ENCODE data around the gene CCR9.

Gene CCR9

DNA sequence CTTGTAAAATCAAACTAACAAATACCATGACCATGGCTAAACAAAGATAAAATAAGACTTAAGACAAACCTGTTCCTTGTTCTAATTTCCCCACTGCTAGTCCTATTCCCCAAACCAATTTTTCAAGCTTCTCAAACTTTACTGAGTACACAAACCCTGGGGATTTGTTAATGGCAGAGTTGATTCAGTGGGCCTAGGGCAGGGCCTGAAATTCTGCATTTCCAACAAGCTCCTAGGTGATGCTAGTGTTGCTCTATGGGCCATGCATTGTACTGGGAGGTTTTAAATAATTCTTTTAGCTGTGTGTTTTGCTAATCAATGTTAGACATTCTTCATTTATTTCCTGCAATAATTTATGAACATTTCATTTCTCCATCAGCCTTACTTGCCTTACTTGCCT lies 13.3 kb upstream of the CCR9 start:
- DNase-seq: no peak

DNA sequence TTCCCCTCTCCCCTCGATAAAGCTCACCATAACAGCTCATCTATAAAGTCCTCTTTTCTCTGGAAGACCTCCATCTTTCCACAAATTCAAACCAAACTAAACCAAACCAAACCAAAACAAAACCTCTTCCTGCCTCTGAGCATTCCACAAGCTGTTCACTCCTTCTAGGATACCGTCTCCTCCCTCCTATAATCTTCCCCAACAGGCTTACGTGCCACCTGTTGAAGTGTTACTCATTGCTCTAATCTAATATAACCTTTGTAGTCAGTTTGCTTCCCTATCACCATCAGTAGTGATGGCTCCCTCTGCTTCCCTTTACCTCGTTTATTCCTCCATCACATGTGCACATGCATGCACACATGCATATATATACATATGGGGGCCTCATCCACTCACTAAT lies 12.7 kb upstream of the CCR9 start:
- no peak for DNase-seq

DNA sequence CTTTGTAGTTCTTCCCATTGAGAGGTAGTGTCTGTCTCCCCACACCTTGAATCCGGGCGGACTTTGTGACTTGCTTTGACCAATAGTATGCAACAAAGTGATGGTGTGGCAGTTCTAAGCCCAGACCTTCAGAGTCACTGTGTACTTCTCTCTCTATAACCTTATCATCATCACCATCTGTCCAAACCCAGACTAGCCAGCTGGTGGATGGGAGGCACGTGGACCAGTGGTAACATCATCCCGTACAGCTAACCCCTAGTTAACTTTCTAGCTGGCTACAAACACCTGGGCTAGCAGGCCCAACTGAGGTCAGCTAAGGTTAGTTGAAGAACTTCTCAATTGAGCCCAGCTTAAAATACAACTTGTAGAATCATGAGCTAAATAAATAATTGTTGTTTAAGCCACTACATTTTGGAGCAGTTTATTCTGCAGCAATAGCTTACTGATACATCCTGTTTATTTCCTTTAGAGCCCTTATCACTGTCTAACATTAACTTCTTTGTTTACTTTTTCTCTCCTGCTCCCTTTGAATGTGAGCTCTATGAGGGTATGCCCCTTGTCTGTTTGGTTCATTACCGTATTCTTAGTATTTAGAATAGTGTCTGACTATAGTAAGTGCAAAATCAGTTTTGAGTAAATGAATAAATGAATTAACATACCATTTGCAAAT lies 11.5 kb upstream of the CCR9 start:
- no peak for DNase-seq

DNA sequence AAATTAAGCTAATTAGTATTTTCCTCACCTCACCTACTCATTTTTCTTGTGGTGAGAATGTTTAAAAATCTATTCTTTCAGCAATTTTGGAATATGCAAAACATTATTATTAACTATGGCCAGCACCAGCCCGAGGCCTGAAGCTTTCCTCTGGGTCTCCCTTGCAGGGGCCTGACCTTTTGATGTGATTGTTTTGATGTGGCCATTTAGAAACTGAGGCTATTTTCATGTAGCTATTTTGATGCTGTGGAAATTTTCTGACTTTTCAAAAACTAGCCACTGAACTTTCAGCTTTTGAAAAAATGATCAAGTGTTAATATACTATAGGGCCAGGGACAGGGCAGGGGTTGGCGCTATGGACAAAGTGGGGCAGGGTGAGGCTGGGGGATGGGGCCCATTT lies 8.2 kb upstream of the CCR9 start:
- DNase-seq: no peak

DNA sequence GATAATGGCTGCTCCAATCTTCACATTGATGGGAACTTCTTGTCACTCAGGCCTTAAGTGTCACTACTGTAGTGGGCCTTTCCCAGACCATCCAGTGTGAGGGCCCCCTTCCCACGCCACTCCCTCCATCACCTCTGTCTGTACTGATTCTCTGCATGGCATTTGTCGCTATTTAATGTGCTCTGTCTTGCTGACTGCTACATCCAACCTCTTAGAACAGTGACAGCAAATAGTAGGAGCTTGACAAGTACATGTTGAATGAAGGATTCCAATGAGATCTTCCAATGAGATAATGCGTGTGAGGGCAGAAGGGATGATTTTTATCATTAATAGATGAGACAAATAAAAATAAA lies 5.6 kb upstream of the CCR9 start:
- DNase-seq: no peak

DNA sequence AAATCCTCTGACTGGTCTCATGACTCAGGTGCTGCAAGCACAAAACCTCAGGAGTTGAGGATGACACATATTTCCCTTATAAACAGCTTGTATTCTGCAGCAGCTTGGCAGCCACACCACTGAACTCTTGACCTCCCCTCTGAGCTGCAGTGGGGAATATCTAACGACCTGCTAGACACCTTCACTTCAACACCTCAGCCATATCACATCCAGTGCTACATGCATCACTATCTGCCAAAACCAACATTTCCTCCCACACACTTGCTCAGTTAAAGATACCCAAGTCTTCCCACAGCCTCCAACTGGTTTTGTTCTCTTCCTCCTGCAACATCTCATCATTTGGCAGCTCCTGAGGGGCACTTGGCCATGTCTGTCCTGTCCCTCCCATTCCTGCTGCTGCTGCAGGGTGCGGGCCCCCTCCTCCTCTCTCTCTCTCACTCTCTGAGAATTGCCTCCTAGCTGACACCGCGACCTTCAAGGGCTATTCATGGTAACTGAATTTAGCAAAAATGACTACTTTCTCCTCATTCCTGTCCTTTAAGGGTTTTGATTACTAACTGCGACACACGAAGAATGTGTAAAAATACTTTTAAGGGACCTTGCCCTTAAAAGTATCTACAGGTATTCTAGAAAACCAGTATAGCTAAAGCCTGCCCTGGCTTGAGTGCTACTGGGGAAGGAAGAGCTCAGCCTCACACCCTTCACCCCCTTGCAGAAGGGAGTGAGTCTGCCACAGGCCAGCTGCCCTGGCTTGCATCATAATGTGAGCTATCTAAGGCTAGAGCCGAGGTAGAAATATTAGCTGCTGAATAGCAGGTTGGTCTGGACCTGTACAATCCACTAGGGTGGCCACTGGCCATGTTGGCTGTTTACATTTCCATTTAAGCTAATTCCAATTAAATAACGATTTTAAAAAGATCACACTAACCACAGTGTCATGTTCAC lies 5.0 kb upstream of the CCR9 start:
- DNase-seq: peak; percentile 59

DNA sequence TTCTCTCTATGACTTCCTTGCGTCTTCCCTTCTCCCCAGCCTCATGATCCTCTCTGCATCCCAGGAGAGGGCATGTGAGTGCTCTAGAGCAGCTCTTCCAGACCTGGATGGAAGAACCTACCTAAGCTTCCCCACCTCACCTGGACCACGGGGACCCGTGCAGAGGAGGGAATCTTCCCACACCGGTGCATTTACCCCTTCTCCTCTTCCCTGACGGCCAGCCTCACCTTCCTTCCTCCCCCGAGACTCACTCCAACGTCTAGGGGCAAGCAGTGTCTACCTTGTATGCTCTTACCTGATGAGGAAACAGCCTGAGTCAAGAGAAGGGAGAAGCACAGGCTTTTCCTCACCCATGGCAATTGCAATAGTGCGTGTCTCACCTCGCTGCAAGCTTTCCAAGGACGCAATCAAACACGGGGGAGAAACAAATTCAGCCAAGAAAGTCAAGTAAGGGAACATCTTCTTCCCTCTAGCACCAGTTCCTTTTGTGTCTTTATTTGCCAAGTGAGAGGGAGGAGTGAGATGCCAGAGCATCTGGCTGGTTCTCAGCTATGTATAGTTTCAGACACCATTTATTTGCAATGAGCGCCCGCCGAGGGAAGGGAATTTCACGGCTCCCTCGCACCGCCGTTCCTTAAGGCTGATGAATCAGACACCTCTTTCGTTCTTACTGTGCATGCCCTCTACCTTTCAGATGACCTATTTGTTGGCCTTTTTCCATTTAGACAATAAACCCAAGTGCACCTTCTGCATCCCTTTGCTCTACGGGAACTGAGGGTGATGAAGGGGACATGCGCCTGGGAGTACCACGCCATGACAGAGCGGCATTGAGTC lies 1.8 kb upstream of the CCR9 start:
- no peak for DNase-seq

DNA sequence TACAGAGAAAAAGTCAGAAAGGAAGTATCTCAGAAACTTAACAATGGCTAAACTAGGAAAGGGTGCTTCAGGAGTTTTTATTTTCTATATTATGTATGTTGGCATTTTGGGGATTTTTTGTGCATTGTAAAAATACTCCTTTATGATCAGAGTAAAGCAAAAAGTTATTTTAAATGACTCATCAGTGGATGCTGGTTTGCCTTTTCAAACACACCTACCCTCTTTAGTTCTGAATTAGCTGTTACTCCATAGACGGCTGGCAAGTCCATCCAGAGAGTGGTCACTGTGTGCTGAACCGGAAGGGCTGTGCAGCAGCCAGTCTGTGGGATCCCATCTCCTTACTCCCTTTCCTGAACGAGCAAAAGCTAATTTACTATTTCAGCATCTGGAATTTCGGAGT lies 942 bp downstream of the CCR9 start:
- no peak for DNase-seq

DNA sequence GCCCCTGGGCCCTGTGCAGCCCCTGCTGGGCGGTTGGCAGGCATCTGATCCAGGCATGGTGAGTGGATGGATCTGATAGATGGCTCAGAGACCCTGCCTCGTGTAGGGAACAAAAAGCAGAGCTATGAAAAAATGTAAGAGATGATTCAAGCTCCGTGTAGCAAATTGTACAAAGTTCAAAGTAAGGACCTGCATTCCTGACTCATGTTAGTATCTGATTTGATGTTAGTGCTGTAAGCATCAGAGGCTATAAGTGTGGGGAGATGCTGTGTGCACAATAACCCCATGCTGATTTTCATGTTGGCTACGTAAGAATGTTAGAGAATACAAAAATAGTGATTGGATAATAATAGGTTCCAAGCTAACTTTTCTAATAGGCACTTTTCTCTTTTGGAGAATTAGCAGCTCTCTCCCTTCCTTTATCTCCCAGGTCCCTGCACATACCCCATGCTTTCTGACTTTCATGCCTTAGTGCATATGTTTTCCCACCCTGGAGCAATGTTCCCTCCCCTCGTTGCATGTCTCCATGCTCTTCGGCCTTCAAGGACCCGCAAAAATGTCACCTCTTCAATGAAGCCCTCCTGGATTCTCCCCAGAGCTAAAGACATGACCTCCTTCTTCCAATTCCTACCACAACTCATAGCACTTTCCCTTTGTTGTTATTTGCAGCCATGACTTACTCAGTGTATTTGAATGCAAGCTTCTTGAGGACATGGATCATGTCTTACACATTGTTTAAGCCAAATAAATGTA lies 1.6 kb downstream of the CCR9 start:
- no peak for DNase-seq

DNA sequence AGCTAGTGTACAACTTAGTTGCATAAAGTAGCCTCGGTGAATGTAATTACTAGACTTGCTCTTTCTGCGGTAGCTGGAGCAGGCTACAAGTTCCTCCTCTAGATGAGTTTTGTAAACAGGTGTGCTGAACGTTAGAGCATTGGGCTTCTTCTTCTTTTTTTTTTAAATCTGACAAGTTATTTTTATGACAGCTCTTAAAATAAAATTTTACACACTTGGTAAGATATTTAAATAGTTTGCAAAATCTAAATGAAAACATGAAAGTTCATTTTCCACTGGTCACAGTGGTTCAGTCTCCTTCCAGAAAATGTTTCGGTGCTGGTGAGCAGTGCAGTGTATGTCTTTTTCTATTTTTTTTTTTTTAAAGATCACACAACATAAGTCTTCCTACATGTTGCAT lies 3.0 kb downstream of the CCR9 start:
- DNase-seq: no peak

DNA sequence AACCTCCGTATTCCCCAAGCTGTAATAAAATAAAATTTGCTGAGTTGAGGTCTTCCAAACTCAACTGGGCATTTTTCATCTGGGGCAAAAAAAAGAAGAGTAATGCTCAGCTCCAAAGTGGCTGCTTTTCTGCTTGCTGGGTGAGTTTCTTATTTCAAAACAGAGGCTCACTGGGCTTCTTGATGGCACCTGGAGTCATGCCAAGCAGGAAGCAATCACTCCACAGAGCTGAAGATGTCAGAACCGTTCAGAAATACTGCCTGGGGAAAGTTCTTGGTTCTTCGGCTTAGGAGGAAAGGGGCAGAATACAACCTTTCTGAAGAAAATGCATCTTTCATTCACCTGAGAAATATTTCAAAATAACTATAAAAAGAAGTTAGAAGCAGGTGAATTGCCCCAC lies 4.1 kb downstream of the CCR9 start:
- peak; percentile 66 for DNase-seq

DNA sequence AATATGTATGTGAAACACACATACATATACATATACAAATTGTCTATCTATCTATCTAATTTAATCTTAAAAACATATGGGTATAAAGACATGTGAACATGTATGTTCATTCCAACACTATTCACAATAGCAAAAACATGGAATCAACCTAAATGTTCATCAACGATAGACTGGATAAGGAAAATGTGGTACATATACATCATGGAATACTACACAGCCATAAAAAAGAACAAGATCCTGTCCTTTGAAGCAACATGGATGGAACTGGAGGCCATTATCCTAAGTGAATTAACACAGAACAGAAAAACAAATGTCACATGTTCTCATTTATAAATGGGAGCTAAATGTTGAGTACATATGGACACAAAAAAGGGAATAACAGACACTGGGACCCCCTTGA lies 5.8 kb downstream of the CCR9 start:
- no peak for DNase-seq

DNA sequence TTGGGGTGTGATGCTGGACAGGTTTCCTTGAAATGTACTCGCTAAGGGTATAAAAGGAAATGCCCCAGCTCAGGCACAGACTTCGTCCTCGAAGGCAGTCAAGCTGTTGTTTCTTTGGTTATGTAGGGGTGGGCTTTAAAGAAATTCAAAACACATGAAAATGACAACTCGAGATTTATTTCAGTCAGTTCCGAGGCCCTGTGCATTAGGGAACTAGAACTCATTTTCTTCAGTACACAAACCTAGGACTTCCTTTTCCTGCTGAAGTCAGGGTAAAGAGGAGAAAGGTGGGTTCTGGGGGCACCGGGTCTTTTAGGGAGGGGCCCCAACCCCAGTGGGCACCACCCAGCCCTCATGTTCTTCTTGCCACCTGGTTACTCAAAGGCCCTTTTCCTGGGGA lies 7.7 kb downstream of the CCR9 start:
- DNase-seq: no peak

DNA sequence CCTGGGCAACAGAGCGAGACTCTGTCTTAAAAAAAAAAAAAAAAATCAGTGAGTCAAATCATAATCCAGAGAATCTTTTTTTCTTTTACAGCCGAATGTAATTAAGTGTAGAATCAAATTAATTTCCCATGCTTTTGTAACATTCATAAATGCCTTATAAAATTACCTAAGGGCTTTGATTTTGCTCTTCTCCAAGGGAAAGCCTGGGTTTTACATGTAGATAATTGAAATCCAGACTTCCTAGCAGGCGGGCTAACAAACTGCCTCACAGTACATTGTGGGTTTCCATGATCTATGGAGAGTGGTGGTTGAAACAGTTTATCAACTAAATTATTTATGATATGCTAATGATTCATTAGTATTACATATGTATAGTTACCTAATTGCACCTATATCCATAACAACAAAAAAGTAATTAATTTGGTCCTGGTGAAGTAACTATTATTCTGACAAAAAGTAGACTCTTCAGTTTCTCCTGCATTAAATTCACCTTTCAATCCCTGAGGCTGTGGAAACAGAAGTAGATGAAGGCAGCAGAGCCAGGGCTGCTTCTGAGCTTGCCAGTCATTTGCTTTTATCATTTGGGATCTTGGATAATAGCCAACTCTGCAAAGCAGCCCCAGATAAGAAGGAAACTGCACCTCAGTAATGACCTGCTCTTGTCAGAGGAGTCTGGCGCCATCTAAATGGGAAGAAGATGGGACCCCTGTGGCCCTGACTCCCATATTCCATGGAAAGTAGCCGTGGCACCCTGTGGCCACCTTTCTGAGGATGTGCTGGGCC lies 9.5 kb downstream of the CCR9 start:
- no peak for DNase-seq

DNA sequence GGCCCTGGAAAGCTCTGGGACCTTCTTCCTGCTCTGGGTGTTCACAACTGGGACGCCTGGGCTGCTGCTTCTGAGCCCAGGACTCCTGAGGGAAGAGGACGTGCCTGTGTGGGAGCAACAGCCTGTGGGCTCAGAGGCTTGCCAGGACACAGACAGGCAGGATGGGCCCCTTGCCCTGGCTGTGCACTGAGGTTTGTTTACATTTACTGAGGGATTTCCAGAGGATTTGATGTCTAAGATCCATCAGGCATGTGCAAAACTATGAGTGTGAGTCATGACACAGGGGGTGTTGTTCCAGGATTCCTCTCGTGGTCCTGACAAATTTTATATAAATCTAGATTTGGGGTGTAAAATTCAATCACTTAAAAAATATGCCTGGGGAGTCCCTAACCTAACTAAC lies 10.6 kb downstream of the CCR9 start:
- no peak for DNase-seq

DNA sequence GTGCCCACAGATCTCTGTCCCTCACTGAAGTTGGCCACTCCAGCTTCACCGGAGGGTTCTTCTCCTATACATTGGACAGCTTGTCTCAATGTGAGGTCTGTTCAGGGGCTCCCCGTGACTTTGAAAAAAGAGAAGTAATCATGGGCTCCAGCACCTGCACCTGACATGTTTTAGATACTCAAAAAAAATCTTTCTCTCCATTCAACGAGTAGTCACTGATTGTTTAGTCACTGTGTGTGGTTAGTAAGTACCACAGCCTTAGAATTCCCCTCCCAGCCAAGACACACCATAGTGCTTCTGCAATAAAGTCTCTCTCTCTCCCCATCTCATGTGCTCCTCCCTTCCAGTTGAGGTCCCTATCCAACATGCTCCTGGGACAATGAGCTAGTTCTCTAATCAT lies 18.6 kb downstream of the CCR9 start:
- DNase-seq: no peak

DNA sequence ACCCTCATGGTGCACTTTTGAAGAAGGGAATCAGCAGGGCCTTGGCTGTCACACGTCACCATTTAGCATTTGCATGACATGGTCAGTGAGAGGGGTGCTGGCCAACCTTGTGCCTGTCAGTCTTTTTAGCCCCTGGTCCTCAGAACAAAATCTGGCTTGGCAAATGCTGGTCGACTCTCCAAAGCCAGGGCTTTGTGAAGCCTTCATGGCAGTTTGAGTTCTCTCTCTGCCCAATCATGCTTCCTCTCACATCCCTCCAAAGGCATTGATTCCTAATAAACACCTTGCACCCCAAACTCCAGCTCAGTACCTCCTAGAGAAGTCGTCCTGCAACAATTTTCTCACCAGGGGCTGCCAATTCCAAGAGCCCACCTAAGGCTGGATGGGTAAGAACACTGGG lies 19.4 kb downstream of the CCR9 start:
- DNase-seq: no peak

DNA sequence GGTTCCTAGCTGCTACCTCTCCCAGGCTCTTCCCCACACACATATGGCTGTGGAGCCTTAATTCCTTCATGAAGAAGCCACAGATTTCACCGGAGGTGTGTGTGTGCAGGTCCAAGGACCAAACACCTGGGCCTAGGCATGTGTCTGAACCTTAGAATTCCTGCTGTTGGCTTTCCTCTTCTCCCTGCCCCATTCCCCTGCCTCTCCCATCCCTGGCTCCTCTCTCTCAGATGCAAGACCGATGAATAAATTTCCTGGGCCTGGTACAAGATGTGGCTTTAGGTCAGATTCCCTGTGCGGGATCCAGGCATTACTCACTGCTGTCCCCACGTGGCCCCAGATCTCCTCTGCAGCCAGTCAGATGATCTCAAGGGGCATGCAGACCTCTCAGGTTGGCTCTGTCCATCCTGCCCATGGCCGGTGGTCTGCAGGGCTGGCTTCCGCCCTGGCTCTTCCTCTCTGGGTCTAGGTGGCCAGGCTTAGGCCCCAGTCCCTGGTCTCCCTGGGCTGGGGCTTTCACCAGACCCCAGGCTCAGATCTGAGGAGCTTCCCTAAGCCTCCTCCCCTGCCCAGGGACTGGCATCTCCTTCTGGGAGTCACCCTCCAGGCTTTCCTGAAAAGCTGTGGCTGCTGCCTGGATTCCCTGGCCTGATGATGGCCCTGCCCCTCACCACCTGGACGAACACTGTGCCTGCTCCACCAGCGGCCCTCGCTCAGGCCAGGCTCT lies 20.5 kb downstream of the CCR9 start:
- DNase-seq: no peak

DNA sequence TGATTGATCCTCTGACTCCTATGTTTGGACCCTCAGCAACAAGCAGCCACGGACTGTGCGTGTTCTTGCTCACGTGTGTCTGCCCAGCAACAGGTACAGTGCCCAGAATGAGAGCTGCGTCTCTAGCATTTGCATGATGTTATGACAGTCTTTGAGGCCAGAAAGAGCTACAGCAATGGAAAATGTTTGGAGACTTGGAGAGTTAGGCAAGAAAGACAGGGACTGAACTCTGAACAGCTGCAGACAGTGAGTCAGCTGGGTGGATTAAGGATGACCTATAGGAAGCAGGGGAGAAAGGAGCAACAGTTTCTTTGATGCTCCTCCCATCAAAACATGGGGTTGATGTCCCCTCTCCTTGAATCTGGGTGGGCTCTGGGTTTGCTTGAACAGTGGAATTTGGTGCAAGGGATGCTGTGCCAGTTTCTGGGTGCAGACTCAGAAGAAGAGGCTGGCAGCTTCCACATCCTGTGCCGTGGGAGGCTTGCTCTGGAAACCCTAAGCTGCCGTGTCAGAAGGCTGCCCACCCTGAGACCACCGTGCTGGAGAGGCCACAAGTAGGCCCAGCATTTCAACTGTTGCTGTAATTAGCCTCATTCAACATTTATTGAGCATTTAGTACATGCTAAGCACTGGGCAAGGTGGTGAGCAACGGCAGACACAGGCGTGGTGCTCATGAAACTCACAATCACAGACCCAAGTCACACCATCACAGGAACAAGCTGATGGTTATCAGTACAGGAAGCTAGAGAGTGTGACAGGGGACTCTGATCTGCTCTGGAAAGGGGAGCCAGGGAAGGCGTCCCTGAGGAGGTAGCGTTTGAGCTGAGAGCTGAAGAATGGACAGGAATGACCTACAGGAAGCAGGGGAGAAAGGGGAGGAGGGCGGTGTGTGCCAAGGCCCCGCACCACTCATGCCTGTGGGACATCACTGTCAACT lies 21.7 kb downstream of the CCR9 start:
- peak; percentile 52 for DNase-seq

DNA sequence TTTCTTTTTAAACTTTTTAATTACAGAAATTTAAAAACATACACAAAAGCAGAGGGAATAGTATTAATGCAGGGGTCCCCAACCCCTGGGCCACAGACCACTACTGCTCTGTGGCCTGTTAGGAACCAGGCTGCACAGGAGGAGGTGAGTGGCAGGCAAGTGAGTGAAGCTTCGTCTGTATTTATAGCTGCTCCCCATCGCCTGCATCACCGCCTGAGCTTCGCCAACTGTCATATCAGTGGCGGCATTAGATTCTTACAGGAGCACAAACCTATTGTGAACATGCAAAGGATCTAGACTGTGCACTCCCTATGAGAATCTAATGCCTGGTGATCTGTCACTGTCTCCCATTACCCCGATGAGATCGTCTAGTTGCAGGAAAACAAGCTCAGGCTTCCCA lies 22.4 kb downstream of the CCR9 start:
- DNase-seq: no peak

Data from CD4-positive, alpha-beta T cell treated with Interleukin-17A for 4 hours (primary cell).